ENCODE data around the gene CD59. TPM values are rescaled to one million over a fixed set of nuclear protein-coding genes. Genes with fewer than 3 reads are reported as not detected.

Gene CD59
- total RNA-seq, 1 donor from 2014 or later, result 932 TPM

DNA sequence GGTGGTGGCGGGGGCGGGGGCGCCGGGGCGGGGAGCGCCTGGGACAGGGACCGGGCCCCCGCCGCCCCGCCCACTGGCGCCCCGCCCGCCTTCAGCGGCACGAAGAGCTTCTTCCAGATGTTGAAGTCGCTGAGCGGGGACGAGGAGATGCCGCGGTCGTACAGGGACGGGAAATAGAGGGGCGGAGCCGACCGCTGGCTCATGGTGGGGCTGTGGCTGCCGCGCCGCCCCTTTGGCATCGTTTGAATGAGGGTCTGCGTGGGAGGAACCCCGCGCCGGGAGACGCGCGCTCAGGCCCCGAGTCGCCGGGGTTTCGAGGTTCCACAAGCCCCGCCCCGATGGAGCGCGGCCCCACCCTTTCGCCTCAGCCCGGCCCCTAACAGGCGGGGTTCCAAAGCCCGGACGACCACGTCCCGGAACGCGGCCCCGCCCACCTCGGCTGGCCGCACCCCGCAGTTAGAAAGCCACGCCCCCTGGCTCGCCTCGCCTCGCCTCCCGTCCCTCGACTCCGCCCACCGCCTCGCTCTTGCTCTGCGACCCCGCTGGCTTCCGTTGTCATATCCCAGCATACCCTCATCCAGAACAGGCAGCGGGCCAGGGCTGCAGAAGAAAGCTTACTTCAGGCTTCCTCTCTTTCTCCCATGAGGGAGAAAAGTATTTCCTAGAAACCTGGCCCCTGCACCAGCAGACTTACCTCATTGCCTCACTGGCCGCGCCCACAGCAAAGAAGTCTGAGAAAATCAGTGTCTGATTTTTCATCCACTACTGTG is 35.5 kb downstream of the CD59 start, which contains the start of gene C11orf91:
C11orf91 (minus strand) TSS at position 325 of the 770 bp plus-strand sequence; CDS start at position 239, 86 bp downstream.
- peak; percentile 99 for DNase-seq (ENCODE audit: low spot score)
- intact Hi-C loops (cut with DNase I), result loop anchor here (2.0 to 5.0 kb wide), 2 partner anchors 34 to 443 kb away; partner anchors contain the start of gene HIPK3

DNA sequence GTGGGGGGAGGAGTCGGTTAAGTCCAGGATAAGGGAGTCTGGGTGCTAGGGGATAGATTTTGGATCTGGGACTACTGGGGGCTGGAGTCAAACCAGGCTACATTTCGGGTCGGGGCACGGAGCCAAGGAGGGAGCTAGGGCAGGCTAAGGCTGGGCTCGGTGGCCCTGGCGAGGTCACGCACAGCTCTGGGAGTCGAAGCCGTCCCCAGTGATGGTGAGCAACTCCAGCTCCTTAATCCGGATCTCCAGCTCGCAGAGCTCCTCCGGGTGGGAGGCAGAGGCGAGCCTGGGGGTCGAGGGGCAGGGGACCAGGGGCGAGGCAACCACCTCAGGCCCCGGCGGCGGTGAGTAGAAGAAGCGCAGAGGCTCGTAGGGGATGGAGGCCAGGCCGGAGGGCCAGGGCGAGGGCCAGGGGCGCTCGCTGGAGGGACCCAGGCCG is 36.1 kb downstream of the CD59 start:
- intact Hi-C loops (cut with DNase I), result loop anchor here (2.0 to 5.0 kb wide), 2 partner anchors 35 to 443 kb away; partner anchors contain the start of gene HIPK3

DNA sequence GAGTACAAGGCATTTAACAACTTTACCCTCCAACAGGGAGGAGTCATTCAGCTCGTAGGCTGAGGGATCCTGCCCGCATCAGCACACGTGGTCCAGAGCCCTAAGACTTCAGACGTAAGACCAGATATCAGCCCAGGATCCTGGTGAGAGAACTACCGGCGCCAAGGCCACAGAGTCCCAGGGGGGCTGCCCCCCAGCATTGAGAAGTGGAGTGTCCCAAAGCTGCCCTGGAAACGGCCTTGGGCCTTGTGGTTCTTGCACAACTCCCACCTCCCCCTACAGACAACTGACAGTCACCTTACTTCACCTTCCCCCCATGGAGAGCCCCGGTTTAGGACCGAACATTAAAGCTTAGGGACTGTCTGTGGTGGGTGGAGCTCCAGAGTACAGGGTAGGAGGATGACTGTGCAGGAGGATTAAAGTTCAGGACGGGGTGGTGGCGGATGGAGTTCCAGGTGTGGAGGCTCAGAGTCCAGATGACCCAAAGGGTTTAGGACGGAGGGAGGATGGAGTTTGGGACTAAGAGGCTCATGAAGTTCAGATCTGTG is 36.6 kb downstream of the CD59 start:
- intact Hi-C loops (cut with DNase I), result loop anchor here (2.0 to 5.0 kb wide), 2 partner anchors 35 to 442 kb away; partner anchors contain the start of gene HIPK3
- DNase-seq (ENCODE audit: low spot score), result no peak

More for the DNA sequence above, 36.1 kb downstream of the CD59 start:
- DNase-seq (ENCODE audit: low spot score), result no peak

DNA sequence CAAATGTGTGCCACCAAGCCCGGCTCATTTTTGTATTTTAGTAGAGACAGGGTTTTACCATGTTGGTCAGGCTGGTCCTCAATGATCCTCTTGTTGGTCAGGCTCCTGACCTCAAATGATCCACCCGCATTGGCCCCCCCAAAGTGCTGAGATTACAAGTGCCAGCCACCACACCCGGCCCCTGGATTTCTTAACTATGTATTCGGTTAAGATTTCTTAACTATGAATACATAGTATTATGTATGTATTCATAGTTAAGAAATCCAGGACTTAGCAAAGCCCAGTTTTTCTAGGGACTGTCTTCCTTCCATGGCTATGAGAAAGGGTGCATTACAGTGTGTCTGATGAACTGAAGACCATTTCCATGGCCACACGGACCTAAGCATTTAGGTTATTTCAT is 37.3 kb downstream of the CD59 start:
- no peak for DNase-seq (ENCODE audit: low spot score)
- intact Hi-C loops (cut with DNase I), result no loop called here

DNA sequence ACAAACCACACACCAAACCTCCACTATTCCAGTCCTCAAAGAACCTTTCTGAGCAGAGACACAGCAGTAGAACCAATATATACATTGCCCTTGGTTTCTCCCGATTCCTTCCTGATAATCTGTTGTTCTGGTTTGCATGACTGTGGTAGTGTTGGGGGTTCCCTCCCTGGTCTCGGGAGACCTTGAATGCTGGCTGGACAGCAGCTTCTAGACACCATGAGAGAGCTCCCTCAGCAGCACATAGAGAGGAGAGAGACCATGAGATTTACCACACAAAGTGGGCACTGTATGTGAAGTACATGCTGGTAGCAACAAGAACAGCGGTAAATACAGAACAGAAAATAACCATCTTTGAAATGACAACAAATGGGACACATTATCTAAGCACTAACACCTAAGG is 38.2 kb downstream of the CD59 start:
- DNase-seq (ENCODE audit: low spot score), result no peak
- intact Hi-C loops (cut with DNase I), result no loop called here

DNA sequence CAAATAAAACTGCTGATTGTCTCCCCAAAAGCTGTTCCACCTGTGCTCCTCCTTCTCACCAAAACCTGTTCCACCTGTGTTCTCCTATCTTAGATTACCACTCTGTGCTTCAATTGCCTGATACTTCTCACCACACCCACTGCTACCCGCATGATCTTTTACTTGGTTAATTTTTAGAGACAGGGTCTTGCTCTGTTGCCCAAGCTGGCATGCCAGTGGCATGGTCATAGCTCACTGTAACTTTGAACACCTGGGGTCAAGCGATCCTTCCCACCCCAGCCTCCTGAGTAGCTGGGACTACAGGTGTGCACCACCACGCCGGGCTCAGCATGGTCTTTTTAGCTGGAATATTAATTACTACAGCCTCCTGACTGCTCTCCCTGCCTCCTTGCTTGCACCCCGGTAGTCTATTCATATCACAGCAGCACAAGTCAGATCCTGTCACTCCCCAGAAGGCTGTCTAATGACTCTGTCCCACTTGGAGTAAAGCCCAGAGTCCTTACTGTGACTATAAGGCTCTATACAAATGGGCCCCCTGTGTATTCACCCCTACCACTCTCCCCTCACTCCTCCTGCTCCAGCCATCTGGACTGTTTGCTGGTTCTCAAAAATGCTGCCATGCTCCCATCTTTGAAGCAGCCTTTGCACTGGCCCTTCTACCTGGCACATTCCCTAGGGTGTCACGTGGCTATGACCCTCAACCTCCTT is 39.1 kb downstream of the CD59 start:
- no peak for DNase-seq (ENCODE audit: low spot score)
- intact Hi-C loops (cut with DNase I), result no loop called here

DNA sequence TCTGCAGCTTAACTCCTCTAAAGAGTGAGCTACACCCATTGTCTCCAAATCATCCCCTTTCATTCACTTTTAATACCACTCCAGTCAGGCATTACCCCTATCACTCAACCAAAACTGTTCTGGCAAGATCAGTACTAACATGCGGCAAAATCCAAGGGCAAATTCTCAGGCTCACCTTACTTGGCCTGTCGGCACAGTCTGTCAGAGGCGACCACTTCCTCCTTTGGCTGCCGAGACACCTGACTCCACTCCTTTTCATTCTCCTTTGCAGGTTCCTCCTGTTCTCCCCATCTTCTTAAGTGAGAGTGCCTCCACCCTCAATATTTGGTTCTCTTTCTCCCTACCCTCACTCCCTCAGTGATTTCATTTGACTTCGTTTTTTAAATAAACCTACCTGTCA is 39.8 kb downstream of the CD59 start:
- no peak for DNase-seq (ENCODE audit: low spot score)
- intact Hi-C loops (cut with DNase I), result no loop called here

DNA sequence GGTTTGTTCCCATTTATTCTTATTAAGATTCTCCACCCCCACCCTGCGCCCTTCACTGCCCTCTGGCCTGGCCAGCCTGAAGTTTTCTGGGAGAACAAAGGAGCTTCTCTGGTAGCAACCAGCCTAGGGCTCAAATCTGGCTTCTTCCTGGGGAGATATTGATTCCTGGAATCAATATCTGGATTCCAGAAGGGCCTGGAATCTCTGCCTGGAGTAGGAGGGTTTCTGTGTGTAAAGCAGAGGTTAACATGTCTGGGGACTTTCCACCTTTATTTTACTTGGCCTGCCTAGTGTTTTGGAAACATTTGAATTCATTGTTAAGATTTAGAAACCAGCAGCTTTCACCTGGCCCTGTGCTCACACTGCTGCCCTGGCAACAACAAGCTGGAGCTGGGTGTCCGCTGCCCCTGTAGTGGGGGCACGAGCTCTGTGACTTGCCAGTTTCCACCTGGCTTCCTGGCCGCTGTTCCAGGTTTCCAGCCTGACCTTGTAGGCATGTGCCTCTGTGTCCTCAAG is 41.1 kb downstream of the CD59 start:
- DNase-seq (ENCODE audit: low spot score), result no peak
- intact Hi-C loops (cut with DNase I), result no loop called here

DNA sequence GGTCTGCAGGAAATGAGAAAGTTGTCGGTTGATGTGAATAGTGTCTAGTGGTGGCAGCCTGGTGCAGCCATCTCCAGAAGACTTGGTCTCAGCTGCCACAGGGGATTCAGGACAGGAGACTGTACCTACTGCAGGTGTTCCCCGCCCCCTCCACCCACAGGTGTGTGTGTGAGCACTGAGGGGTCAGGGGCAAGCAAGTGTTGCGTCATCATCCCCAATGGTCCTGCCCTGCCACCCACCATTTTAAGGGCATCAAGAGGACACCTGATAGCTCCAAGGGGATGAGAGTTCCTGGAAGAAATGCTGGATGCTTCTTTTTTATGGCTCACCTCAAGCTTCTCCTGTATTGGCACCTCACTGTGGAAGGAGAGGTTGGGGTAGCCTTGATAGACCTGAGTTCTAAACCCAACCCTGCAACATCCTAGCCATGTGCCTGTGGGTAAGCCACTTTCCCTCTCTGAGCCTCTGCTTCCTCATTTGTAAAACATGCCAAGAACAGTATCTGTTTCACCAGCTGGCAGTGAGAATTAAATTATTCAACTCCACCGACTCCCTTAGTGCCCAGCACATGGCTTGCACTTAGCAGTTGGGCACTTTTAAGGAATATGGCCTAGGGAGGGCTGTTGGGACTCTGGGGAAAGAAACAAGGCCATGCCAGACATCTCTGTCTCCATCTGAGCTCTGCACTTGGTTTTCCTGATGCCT is 41.7 kb downstream of the CD59 start:
- DNase-seq (ENCODE audit: low spot score), result no peak
- intact Hi-C loops (cut with DNase I), result no loop called here

DNA sequence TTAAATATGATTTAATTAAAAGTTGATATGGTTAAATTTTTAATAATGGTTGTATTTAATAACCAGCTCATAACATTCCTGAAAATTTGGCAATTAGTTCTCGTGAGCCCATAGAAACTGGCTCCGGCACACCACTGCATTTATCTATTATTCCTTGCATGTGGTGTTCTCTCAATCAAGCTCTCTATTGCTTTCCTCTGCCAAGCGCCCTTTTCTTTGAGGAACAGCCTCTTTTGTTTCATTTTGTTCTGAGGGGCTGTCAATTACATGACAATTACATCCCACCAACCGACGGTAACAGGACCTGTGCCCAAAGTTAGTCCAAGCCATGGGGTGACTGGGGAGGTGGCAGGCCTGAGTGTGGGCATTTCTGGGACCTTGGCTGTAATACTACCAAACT is 43.7 kb downstream of the CD59 start:
- intact Hi-C loops (cut with DNase I), result no loop called here
- no peak for DNase-seq (ENCODE audit: low spot score)

DNA sequence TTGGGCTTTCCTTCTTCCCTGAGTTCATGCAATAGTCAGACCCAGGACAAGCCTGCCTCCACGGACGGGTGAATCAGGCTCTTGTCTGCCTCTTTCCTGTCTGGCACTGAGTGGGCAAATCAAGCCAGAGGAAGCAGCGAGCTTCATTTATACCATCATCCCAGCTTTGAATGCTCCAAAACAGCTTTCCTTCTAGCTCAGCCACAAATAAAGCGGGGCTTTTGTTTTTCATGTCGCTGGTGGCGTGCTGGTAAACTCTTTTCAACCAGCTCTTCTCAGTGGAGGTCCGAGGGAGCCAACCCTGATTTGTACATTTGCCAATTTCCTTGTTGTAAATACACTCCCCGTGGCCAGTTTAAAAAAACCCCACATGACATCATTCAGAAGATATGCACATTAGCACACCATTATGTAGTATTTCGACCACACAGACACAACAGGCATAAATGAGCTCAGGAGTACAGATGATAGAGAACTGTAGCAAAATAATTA is 44.2 kb downstream of the CD59 start:
- DNase-seq (ENCODE audit: low spot score), result no peak
- intact Hi-C loops (cut with DNase I), result no loop called here

DNA sequence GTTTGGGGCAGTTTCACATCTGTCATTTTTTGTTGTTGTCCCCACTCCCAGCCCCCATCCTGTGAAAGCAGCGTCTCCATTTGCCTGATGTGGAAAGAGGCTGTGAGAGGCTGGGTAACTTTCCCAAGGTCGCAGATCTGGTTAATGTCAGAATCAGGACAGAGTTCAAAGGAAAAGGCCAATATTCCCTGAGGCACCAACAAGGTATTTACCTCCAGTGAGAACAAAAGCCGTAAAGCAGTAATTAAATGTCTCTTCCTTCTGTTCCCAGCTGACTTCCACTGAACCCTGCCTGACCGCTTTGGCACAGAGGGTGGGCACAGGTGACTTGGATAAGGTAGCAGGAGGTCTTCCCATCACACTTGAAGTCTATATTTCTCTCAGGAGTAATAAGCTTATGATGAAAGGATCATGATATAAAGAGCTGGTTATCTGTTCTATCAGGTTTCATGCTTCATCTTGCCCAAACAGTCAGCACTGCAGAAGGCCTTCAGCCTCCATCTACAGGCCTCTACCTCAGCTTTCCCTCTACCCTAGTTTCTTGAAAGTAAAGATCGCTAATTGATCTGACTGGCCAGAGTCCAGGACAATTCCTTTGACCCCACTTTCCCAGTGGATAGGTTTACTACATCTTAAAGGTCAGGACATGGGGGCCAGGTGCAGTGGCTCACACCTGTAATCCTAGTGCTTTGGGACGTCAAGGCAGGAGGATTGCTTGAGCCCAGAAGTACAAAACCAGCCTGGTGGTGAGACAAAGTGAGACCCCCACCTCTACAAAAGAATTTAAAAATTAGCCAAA is 45.0 kb downstream of the CD59 start:
- intact Hi-C loops (cut with DNase I), result loop anchor here (2.0 kb wide), 1 partner anchor 44 kb away; no protein-coding TSS in a partner anchor

DNA sequence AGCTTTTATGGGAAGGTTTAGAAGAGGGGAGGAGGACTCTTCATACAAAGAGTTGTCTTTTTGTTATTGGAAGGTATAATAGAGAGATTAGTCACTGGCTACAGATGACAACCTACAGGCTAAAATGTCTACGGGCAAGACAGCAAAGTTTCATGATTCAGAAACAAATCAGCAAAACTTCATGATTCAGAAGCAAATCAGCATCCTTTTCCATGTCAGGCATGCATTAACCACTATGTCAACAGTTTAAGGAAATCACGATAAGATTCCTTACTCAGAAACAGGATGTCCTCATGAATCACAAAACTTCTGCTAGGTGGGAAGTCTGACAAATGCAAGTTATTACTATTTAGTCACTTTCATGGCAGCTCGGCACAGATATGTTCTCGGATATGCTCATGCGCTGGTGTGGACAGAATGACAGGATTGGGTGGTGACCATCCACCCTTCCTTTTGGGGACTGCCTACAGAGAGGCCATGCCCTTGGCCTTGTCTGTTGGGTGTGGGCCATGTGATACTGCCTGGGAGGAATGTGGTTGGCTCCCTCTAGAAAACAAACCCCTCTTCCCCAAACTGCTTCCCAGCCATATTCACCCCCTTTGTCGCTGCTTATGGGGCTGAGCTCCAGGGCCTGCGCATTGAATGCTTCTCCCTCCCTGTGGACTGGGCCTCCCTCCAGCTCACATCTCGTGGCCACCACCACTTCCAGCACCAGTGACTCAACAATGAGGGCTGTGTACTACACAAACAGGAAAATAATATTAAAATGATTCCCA is 45.7 kb downstream of the CD59 start:
- DNase-seq (ENCODE audit: low spot score), result peak; percentile 86
- intact Hi-C loops (cut with DNase I), result loop anchor here (1.0 to 2.0 kb wide), 2 partner anchors 33 to 44 kb away; no protein-coding TSS in a partner anchor

More for the DNA sequence above, 45.0 kb downstream of the CD59 start:
- DNase-seq (ENCODE audit: low spot score), result no peak

DNA sequence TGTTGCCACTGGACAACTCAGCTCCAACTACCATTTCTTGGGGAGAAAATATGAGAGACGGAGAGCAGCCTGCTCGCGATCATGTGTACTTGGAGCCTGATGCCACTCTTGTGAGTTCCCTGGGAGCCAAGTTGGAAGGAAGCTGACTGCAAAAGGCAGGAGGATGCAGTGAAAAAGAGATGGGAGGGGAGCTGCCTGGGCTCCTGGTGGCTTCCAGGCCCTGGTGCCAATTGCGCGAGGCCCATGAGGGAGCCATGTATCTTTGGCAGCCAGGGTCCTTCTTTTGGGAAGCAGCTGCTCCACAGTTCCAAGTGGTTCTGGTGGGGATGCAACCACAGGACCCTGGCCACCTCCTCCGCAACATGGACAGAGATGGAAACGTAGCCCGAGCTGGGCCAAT is 46.7 kb downstream of the CD59 start:
- DNase-seq (ENCODE audit: low spot score), result no peak
- intact Hi-C loops (cut with DNase I), result loop anchor here (2.0 to 5.0 kb wide), 2 partner anchors 147 to 523 kb away; no protein-coding TSS in a partner anchor

DNA sequence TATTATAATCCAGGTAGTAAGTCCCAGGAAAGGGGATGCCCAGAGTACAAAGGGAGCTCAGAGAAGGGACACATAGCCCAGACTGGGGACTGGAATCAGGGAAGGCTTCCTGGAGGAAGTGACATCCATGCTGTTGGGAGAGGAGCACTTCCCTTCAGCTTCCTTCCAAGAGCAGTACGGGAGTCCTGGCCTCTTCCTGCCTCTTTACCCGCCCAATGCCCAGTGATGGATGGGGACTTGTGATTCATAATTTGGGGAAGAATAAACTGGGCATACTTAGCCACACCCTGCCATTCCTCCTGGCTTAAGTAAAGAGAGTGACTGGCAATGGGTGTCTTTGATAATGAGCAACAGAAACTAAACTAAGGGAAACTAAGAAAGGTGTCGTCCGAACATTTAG is 47.1 kb downstream of the CD59 start:
- intact Hi-C loops (cut with DNase I), result loop anchor here (2.0 to 5.0 kb wide), 2 partner anchors 147 to 522 kb away; no protein-coding TSS in a partner anchor
- DNase-seq (ENCODE audit: low spot score), result no peak

DNA sequence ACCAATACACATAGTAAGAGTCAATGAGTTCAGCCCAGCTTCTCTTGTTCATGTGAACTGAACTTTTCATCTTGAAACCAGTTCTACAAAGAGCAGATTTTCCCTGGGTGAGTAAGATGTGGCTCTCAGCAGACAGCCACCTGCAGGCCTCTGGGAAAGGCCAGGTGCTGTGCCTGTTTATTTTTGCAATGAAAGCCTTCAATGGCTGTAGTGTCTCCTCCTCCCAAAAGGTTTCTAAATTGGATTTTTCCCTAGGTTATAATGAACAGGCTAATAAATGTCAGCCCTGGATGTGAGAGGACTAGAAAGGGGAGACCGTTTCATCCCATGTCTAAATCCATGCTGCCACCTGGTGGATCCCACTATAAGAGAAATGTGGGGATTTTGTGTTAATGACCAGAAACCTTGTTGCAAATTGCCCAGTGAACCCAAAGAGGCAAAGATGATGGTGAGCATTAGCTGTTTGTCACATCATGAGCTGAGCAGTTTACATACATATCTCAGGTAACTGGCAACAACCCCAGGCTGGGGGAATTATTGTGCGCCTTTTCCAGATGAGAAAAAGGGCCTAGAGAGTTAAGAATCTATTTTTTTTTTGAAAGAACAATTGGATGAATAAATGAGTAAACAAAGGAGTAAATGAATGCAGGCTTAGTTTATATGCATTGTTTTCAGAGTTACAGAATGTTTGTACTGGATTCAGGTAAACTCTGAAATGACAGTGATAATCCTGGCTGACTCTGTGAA is 48.3 kb downstream of the CD59 start:
- intact Hi-C loops (cut with DNase I), result loop anchor here (2.0 to 5.0 kb wide), 3 partner anchors 146 to 521 kb away; no protein-coding TSS in a partner anchor
- no peak for DNase-seq (ENCODE audit: low spot score)

DNA sequence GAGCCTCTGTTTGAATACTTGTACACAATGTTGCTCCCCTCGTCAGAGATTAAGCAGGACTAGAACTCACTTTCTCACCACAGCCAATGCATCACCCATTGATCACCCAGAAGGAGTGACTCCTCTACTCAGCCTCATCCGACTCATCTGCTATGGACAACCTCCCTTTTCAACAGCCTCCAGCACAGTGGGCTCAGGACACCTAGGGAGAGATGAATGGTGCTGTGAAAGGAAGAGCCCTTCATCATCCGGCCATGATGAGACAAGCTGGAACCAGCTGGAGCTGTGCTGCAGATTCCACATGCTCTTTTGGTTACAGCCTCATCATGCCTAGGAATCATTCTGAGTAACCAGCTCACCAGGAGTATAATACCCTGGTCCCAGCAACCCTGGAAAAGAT is 51.1 kb downstream of the CD59 start:
- intact Hi-C loops (cut with DNase I), result loop anchor here (5.0 kb wide), 1 partner anchor 143 kb away; no protein-coding TSS in a partner anchor
- no peak for DNase-seq (ENCODE audit: low spot score)
